Body of pancreas (tissue), 4 donors: ENCODE measurements around the gene CBX7. TPM values are rescaled to one million over a fixed set of nuclear protein-coding genes. Genes with fewer than 3 reads are reported as not detected.
A peak's percentile ranks its signal among the peaks of the same experiment; 100 is the strongest.

ENCODE experiments used
- ATAC-seq: fragments of 150-250 bp; one replicate; pipeline ENCODE4 v1.9.1; 2016
- DNase-seq, 4 donors: peaks; one replicate each; pipeline ENCODE4 v3.0.0-alpha.2; 2019
- H3K27ac ChIP-seq, 4 donors: fragments of 200-600 bp; sonication (generic); 1 replicate in 3 of 4; 2 replicates in 1 of 4; pipeline versions ENCODE4 v1.5.1 to v1.6.1; 2016 to 2019; ENCODE audit warnings: mild to moderate bottlenecking in 1 of 4, mixed read lengths in 1 of 4, moderate library complexity in 1 of 4
- H3K27me3 ChIP-seq, 2 donors: fragments of 200-600 bp; sonication (generic); one replicate each; pipeline ENCODE4 v1.6.0; 2016; ENCODE audit warnings: mild to moderate bottlenecking in 1 of 2
- H3K36me3 ChIP-seq, 2 donors: fragments of 200-600 bp; sonication (generic); replicated peaks in 1 of 2; 2 replicates each; pipeline ENCODE4 v1.5.1; 2016; ENCODE audit warnings: low read depth in 2 of 2; ENCODE audit not compliant: insufficient read depth in 1 of 2
- H3K4me1 ChIP-seq: fragments of 200-600 bp; sonication (generic); one replicate; pipeline ENCODE4 v1.6.0; 2016
- H3K4me3 ChIP-seq, 2 donors: fragments of 200-600 bp; sonication (generic); 1 replicate in 1 of 2; 2 replicates in 1 of 2; pipeline ENCODE4 v1.5.1; 2016 to 2019
- H3K9me3 ChIP-seq, 3 donors: fragments of 200-600 bp; sonication (generic); 1 replicate in 2 of 3; 2 replicates in 1 of 3; pipeline ENCODE4 v1.5.1; 2016
- CTCF ChIP-seq, 7 experiments: fragments of 450-650 bp in 4 of 7; fragments of 200-600 bp in 3 of 7; sonication (generic) in 3 of 7; IDR thresholded peaks; one replicate each; pipeline ENCODE4 v1.5.1; 2016 to 2019; ENCODE audit warnings: antibody characterized with exemption in 7 of 7
- POLR2A ChIP-seq, 3 donors: fragments of 450-650 bp; IDR thresholded peaks; one replicate each; pipeline ENCODE4 v1.6.1; 2016; ENCODE audit warnings: antibody characterized with exemption in 3 of 3, mild to moderate bottlenecking in 2 of 3
- WGBS, 2 donors: methylation state at CpG; one replicate each; pipeline ENCODE4 v1.1.5; 2017; 5-methylcytosine and 5-hydroxymethylcytosine counted together
- intact Hi-C: fragments of 100-400 bp; cut with DNase I; formaldehyde crosslinking; loops from one replicate; pipeline ENCODE4 v1.15.1; 2023
- total RNA-seq, 2 donors: library from RNA; depleted of rRNA; stranded (reverse); fragments of >200 nt; gene quantifications; one replicate each; pipeline ENCODE4 v1.1.0, GENCODE V29; 2016

The CBX7 gene
- total RNA-seq, 2 donors from 2014 or later = 38.1 to 41.2 TPM

DNA sequence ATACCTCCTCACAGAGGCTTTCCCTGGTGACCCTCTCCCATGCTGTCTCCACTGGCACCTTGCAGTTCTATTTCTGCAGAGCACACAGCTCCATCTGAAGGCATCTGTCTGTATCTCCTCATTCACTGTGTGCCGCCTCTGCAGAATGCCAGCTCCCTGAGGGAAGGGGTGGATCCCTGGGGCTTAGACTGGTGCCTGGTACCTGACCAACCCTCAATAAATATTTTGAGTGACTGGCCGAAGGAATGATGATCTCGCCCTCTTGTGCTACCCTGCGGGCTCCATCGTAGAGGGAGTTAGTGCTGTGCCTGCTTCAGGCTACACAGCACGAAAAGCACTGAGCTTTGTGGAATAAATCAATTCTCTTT, 1.6 kb downstream of the CBX7 start:
- Histone ChIP-seq H3K27ac (peak overlapping the region in 3 of 4 donors; percentile 83 to 90 (median 85)), H3K4me1 (peaks cover 69% of the 10 kb centered on the region), H3K9me3 (no peaks in the 10 kb centered on the region), H3K4me3 (no peak overlapping the region), H3K36me3 (no peaks in the 10 kb centered on the region), H3K27me3 (peaks cover 0 to 10% of the 10 kb centered on the region in 2 donors)
- DNase-seq = no peak
- no peak for ATAC-seq
- WGBS, 2 donors = 41 to 49% methylated on average over 3 to 6 of the region's 6 CpGs
- TF ChIP-seq POLR2A (IDR thresholded peaks at IDR 0.05) (no peak), CTCF (IDR thresholded peaks at IDR 0.05) (no peak)
- intact Hi-C loops = no loop called here

DNA sequence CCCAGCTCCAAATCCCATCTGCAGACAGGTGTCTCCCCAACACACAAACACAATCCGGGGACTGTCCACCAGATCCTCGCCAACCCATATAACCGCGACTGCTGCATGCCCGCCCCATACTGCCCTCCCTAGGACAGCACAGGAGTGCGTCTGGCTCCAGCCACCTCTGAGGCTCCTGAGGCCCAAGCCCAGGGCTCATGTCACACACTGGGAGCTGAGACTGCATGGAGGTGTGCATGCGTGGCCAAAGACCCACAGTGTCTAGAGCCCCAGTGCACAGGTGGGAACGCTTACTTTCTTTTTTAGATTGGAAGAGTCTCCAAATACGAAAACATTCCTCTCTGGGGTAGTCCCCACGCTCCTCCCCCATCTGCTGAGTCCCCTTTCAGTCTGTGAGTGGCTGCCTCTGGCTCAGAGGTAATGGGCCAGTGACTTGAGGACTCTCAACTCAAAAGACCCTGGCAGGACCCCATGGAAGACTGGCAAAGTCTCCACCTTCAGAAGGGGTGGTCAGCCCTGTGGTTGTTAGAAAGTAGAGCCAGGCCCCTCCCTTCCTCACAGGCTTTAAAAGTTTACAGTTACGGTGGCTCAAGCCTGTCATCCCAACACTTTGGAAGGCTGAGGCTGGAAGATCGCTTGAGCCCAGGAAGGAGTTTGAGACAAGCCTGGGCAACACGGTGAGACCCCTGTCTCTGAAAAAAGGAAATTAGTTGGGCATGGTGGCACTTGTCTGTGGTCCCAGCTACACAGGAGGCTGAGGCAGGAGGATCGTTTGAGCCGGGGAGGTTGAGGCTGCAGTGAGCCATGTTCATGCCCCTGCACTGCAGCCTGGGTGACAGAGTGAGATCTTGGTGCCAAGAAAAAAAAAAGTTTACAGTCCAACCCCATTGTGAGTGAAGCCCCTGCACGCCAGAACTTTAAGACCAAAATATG, 2.3 kb downstream of the CBX7 start:
- DNase-seq (no peak), ATAC-seq (no peak)
- Histone ChIP-seq H3K9me3 (no peaks in the 10 kb centered on the region), H3K4me3 (no peak overlapping the region), H3K36me3 (no peaks in the 10 kb centered on the region), H3K27ac (peak overlapping the region in 2 of 4 donors; percentile 83 to 85), H3K27me3 (peaks cover 0 to 7% of the 10 kb centered on the region in 2 donors), H3K4me1 (peaks cover 71% of the 10 kb centered on the region)
- WGBS, 2 donors = 75 to 83% methylated on average over 16 of the region's 16 CpGs
- TF ChIP-seq POLR2A (IDR thresholded peaks at IDR 0.05) (no peak), CTCF (IDR thresholded peaks at IDR 0.05) (no peak)
- intact Hi-C loops = no loop called here

DNA sequence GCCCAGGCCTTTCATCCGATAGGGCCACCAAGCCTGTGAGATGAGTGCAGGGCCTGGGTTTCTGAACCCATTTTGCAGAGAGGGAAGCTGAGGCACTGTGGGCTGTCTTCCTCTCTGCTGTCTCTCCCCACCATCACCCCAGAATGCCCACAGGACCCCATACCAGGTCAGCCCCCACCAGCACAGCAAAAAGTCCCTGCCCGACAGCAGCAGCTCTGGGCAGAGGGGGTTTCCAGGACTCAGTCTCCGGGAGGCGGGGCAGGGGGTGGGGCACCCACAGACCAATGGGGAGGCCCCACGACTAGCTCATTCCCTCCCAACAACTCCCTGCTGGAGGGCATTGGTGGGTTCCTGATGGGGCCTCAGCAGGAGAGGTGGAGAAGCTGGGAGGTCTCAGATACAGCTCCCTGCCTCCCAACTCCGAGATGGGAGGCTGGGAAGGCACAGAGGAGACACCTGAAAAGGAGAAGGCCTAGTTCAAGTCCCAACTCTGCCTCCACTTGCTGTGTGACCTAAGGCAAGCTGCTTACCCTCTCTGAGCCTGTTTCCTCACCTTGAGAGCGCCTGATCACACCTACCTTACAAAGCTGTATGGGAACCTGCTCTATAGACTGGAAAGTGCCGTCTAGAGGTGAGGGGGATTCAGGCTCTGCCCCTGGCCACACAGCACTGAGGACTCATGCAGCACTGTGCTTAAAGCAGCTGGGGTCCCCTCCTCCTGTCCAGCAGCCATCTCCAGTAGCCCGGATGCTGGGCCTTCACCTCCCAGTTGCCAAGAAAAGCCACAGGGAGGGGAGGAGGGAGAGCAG, 3.5 kb downstream of the CBX7 start:
- WGBS, 2 donors = 65 to 69% methylated on average over 3 to 8 of the region's 9 CpGs
- Histone ChIP-seq H3K4me1 (peaks cover 82% of the 10 kb centered on the region), H3K27me3 (no peaks in the 10 kb centered on the region), H3K36me3 (no peaks in the 10 kb centered on the region), H3K9me3 (no peaks in the 10 kb centered on the region), H3K4me3 (no peak overlapping the region), H3K27ac (peak overlapping the region in 3 of 4 donors; percentile 53 to 64 (median 61))
- peak; percentile 50 to 65 (median 56) for DNase-seq
- TF ChIP-seq POLR2A (IDR thresholded peaks at IDR 0.05) = no peak
- TF ChIP-seq CTCF (IDR thresholded peaks at IDR 0.05) = no peak
- intact Hi-C loops = no loop called here
- ATAC-seq = no peak

DNA sequence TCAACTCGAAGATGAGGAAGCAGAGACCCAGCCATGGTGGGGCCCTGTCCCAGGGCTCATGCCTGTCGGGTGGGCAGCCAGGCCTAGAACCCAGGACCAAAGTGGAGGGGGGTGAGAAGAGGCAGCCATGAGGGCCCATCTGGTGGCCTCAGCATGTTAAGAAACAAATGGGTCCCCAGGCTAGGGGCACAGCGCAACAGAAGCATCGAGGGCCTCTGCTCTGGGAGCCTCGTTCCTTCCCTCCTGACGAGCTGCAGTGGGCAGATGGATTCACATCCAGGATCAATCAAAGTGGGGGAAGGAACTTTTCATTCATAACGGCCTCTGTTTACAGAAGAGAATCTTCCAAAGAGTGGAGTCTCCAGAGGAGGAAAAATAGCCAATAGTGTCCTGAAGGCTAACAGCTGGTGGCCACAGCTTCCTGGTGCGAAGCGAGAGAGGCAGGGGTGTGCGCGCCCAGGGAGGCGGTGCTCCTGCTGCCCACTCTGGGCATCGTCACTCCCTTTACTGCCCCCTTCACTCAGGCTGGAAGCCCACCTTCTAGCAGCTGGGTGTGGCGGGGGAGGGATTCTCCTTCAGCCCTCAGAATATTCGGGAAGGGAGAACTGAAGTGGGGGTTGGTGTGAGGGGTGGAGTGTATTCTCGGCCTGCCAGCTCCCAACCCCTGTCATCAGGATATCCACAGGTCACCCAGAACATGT, 4.3 kb downstream of the CBX7 start:
- peak overlapping the region in 3 of 4 donors; percentile 53 to 64 (median 61) for H3K27ac ChIP-seq
- ATAC-seq (no peak), DNase-seq (no peak)
- H3K4me1 ChIP-seq = peaks cover 81% of the 10 kb centered on the region
- no peak for TF ChIP-seq CTCF (IDR thresholded peaks at IDR 0.05)
- no peak for TF ChIP-seq POLR2A (IDR thresholded peaks at IDR 0.05)
- H3K9me3 ChIP-seq = no peaks in the 10 kb centered on the region
- H3K36me3 ChIP-seq = no peaks in the 10 kb centered on the region
- intact Hi-C loops = no loop called here
- no peak overlapping the region for H3K4me3 ChIP-seq
- 72 to 83% methylated on average over 14 to 16 of the region's 16 CpGs for WGBS, 2 donors
- no peaks in the 10 kb centered on the region for H3K27me3 ChIP-seq
